ENCODE measurements around the gene CNKSR1. TPM values are rescaled to one million over a fixed set of nuclear protein-coding genes. Genes with fewer than 3 reads are reported as not detected.

CNKSR1 gene
- total and polyA plus RNA-seq, 2 of the 4 experiments (the other 2 are of a cell fraction): 0.43 TPM; not detected in 1

GRCh38 chr1:26132128-26132833 lies 45.0 kb upstream of the CNKSR1 start:
- 50% methylated on average over 2 of the region's 5 CpGs; no CpG with 5 or more reads in 1 of the 2 experiments for WGBS, 2 experiments (ENCODE audit: extremely low coverage in 2 of 2, insufficient read length in 1 of 2)
- 0 out of 2 replicates have a peak, but pooled peaks cover under 1% of the 10 kb centered on the region for H3K4me1 ChIP-seq (ENCODE audit: control insufficient read depth, insufficient read depth, low read length)
- H3K27ac ChIP-seq (ENCODE audit: insufficient read depth, low read length): no peak overlapping the region
- no peaks in the 10 kb centered on the region for H3K79me1 ChIP-seq (ENCODE audit: low read depth in 1 of 2, low read length in 2 of 2)
- no peak overlapping the region for H3K14ac ChIP-seq (replicated peaks; ENCODE audit: low read depth, low read length)
- no peak overlapping the region for H4K8ac ChIP-seq (ENCODE audit: low read depth in 2 of 2, low read length in 2 of 2)
- no peak overlapping the region for H2AK9ac ChIP-seq (replicated peaks; ENCODE audit: low read depth, low read length, poor library complexity)
- no peak overlapping the region for H3K23ac ChIP-seq (ENCODE audit: low read depth, low read length)
- no peak overlapping the region for H2AK5ac ChIP-seq (ENCODE audit: low read depth, low read length)
- H2BK20ac ChIP-seq (ENCODE audit: low read depth, low read length): no peak overlapping the region
- H3K4me2 ChIP-seq (ENCODE audit: low read depth, low read length): no peak overlapping the region
- intact Hi-C loops (cut with micrococcal nuclease) (no loop called here), dilution Hi-C loops (cut with HindIII; ENCODE audit: low sequenced_read_pairs, unreplicated experiment) (no loop called here), in situ Hi-C loops (cut with MboI; ENCODE audit: low sequenced_read_pairs) (no loop called here)
- no peak for TF ChIP-seq RAD21 (IDR thresholded peaks at IDR 0.05; ENCODE audit: low read length)
- no peak for TF ChIP-seq MAZ (IDR thresholded peaks at IDR 0.05; ENCODE audit: borderline replicate concordance, low read depth, low read length)
- TF ChIP-seq, protein P1, sequence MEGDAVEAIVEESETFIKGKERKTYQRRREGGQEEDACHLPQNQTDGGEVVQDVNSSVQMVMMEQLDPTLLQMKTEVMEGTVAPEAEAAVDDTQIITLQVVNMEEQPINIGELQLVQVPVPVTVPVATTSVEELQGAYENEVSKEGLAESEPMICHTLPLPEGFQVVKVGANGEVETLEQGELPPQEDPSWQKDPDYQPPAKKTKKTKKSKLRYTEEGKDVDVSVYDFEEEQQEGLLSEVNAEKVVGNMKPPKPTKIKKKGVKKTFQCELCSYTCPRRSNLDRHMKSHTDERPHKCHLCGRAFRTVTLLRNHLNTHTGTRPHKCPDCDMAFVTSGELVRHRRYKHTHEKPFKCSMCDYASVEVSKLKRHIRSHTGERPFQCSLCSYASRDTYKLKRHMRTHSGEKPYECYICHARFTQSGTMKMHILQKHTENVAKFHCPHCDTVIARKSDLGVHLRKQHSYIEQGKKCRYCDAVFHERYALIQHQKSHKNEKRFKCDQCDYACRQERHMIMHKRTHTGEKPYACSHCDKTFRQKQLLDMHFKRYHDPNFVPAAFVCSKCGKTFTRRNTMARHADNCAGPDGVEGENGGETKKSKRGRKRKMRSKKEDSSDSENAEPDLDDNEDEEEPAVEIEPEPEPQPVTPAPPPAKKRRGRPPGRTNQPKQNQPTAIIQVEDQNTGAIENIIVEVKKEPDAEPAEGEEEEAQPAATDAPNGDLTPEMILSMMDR (conservative IDR thresholded peaks at IDR 0.05; ENCODE audit: low read depth, low read length): no peak
- no peak for TF ChIP-seq SMC3 (IDR thresholded peaks at IDR 0.05; ENCODE audit: low read depth, low read length)
- no peak for TF ChIP-seq POLR2A (IDR thresholded peaks at IDR 0.05; ENCODE audit: low read depth, low read length)
- TF ChIP-seq MXI1 (IDR thresholded peaks at IDR 0.05; ENCODE audit: borderline replicate concordance, low read depth, low read length): no peak
- no peak for TF ChIP-seq CEBPB (IDR thresholded peaks at IDR 0.05; ENCODE audit: low read depth, low read length)
- no peak for TF ChIP-seq CHD1 (IDR thresholded peaks at IDR 0.05; ENCODE audit: low read depth, low read length)
- no peak for TF ChIP-seq RCOR1 (IDR thresholded peaks at IDR 0.05; ENCODE audit: insufficient replicate concordance, low read length)
- TF ChIP-seq ELK1 (IDR thresholded peaks at IDR 0.05; ENCODE audit: borderline replicate concordance, low read depth, low read length): no peak
- TF ChIP-seq RFX5 (IDR thresholded peaks at IDR 0.05; ENCODE audit: low read depth, low read length): no peak
- no peak for TF ChIP-seq USF2 (IDR thresholded peaks at IDR 0.05; ENCODE audit: low read depth, low read length)
- no peak overlapping the region for H3K9ac ChIP-seq (ENCODE audit: low read depth, low read length)
- no peak overlapping the region for H3K18ac ChIP-seq (ENCODE audit: low read depth, low read length)
- no peak overlapping the region for H4K91ac ChIP-seq (ENCODE audit: insufficient read depth, low read depth, low read length)
- ChIA-PET POLR2A (ENCODE audit: unreplicated experiment) (no interaction called here), CTCF (no interaction called here)
- no peak overlapping the region for H2BK15ac ChIP-seq (ENCODE audit: low read depth, low read length)
- no peak overlapping the region for H4K5ac ChIP-seq (ENCODE audit: low read depth, low read length)
- no peaks in the 10 kb centered on the region for H3K36me3 ChIP-seq (ENCODE audit: control insufficient read depth, insufficient read depth, low read length)
- no peak overlapping the region for H2BK120ac ChIP-seq (ENCODE audit: low read depth, low read length)
- H3K56ac ChIP-seq (ENCODE audit: extremely low read depth, insufficient read depth, low read length): no peak overlapping the region
- H3K9me3 ChIP-seq (ENCODE audit: control insufficient read depth, insufficient read depth, low read length): no peaks in the 10 kb centered on the region
- H3K9me1 ChIP-seq (ENCODE audit: insufficient read depth, low read length): no peaks in the 10 kb centered on the region
- no peak for DNase-seq
- peaks cover 11% of the 10 kb centered on the region for H3K27me3 ChIP-seq (ENCODE audit: control insufficient read depth, insufficient read depth, low read length)
- BruUV-seq (replicated peaks): no TSS peak
- no peaks in the 10 kb centered on the region for H4K20me1 ChIP-seq (ENCODE audit: insufficient read depth, low read length)
- H2AFZ ChIP-seq (replicated peaks; ENCODE audit: low read length, poor library complexity): no peak overlapping the region
- no peak overlapping the region for H2BK5ac ChIP-seq (ENCODE audit: low read depth, low read length, poor library complexity, severe bottlenecking)
- H3K4ac ChIP-seq (ENCODE audit: low read depth, low read length): no peak overlapping the region
- no peak overlapping the region for H3K4me3 ChIP-seq (ENCODE audit: insufficient read depth, low read depth, low read length)
- ATAC-seq (ENCODE audit: low read depth): no peak

All from IMR-90 (cell line).